Activated T-cell treated with anti-CD3 and anti-CD28 coated beads, Interleukin-2, amount 50 U/mL, for 4 hours (primary cell): ENCODE measurements around the gene TAF8. TPM values are rescaled to one million over a fixed set of nuclear protein-coding genes. Genes with fewer than 3 reads are reported as not detected.

Experiments used
- ATAC-seq, 2 donors: fragments of 200-7000 bp; cut with Tn5 transposase; one replicate each; pipeline ENCODE4 v1.10.0; 2021
- DNase-seq: peaks from one replicate; pipeline ENCODE4 v3.0.0-alpha.2; 2020
- H3K27me3 Mint-ChIP-seq: one replicate; pipeline ENCODE4 v1.8.0; 2021; ENCODE audit warnings: low read depth, mixed read lengths
- H3K36me3 Mint-ChIP-seq: one replicate; pipeline ENCODE4 v1.8.0; 2022; ENCODE audit warnings: mixed read lengths; ENCODE audit not compliant: insufficient read depth
- H3K4me1 Mint-ChIP-seq: one replicate; pipeline ENCODE4 v1.8.0; 2021; ENCODE audit warnings: low read depth, mixed read lengths
- H3K4me3 Mint-ChIP-seq: one replicate; pipeline ENCODE4 v1.8.0; 2021; ENCODE audit warnings: mild to moderate bottlenecking, moderate library complexity, mixed read lengths
- H3K9me3 Mint-ChIP-seq: one replicate; pipeline ENCODE4 v1.8.0; 2021; ENCODE audit warnings: mixed read lengths
- total RNA-seq, 3 donors: library from RNA; stranded (reverse); gene quantifications; one replicate each; pipeline ENCODE4 v1.2.1, GENCODE V29; 2021

TAF8 gene
- total RNA-seq, 3 donors from 2014 or later, result 35.7 to 39.9 (median 38.2) TPM

GRCh38 chr6:42105709-42106108 is 55.4 kb downstream of the TAF8 start:
- Mint-ChIP-seq H3K4me3 (peak overlapping the region; percentile 11), H3K27me3 (no peaks in the 10 kb centered on the region), H3K4me1 (peaks cover 8% of the 10 kb centered on the region), H3K9me3 (no peaks in the 10 kb centered on the region), H3K36me3 (no peaks in the 10 kb centered on the region)
- no peak for DNase-seq
- no peak for ATAC-seq

DNA sequence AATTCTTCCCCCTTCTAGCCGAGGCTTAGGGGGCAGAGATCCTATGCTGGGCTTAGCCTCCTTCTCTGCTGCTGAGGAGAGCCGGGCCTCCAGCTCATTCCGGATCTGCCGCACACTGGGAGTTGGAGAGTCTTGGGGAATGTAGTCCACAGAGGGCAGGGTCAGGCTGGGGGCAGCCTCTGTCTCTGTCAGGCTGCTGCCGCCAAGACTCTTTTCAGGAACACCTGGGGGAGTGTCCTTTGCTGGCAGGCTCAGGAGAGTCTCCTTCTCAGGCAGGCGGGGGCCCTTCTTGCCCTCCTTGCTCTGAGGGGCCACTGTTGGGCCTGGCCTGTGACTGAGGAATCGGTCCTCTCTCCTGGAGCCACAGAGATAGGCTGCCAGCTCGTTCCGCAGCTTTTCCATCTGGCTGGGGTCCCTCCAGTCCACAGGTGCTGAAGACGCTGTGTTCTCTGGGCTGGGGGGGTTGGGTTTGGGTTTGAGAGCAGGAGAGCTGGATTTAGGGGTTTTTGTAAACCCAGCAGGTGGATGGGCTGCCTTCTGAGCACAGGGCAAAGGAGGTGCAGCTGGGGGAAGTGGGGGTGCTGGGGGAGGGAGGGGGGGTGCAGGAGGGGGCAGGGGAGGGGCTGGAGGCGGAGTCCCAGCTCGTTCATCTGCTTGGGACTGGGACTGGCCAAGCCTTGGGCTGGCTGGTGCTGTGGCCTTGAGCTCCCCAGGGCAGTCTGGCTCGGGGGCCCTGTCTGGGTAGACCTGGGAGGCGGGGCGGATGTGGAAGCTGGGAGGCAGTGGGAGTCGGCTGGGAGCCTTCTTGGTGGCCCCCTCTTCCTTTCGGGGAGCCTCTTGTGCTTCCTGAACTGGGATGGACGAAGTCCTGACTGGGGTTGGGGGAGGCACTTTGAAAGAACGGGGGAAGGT is 56.0 kb downstream of the TAF8 start:
- Mint-ChIP-seq H3K27me3 (no peaks in the 10 kb centered on the region), H3K36me3 (no peaks in the 10 kb centered on the region), H3K4me3 (no peak overlapping the region), H3K9me3 (no peaks in the 10 kb centered on the region), H3K4me1 (peaks cover 5% of the 10 kb centered on the region)
- ATAC-seq, result no peak
- no peak for DNase-seq

GRCh38 chr6:42108071-42108470 is 57.7 kb downstream of the TAF8 start:
- H3K27me3 Mint-ChIP-seq, result peaks cover 3% of the 10 kb centered on the region
- H3K9me3 Mint-ChIP-seq, result no peaks in the 10 kb centered on the region
- H3K36me3 Mint-ChIP-seq, result no peaks in the 10 kb centered on the region
- ATAC-seq, result no peak
- no peak overlapping the region for H3K4me3 Mint-ChIP-seq
- H3K4me1 Mint-ChIP-seq, result peaks cover 5% of the 10 kb centered on the region
- DNase-seq, result no peak

- no peak overlapping the region for H3K4me3 Mint-ChIP-seq
- ATAC-seq, result no peak
- H3K36me3 Mint-ChIP-seq, result no peaks in the 10 kb centered on the region
- H3K27me3 Mint-ChIP-seq, result peaks cover 3% of the 10 kb centered on the region
- H3K9me3 Mint-ChIP-seq, result no peaks in the 10 kb centered on the region
- no peaks in the 10 kb centered on the region for H3K4me1 Mint-ChIP-seq
- DNase-seq, result no peak
These were observed 60.4 kb downstream of the TAF8 start for GRCh38 chr6:42110683-42111082.

- no peak for ATAC-seq
- Mint-ChIP-seq H3K4me3 (no peak overlapping the region), H3K9me3 (no peaks in the 10 kb centered on the region), H3K27me3 (peaks cover 6% of the 10 kb centered on the region), H3K36me3 (no peaks in the 10 kb centered on the region), H3K4me1 (no peaks in the 10 kb centered on the region)
- DNase-seq, result no peak
These were observed 62.0 kb downstream of the TAF8 start for GRCh38 chr6:42112351-42112750.

DNA sequence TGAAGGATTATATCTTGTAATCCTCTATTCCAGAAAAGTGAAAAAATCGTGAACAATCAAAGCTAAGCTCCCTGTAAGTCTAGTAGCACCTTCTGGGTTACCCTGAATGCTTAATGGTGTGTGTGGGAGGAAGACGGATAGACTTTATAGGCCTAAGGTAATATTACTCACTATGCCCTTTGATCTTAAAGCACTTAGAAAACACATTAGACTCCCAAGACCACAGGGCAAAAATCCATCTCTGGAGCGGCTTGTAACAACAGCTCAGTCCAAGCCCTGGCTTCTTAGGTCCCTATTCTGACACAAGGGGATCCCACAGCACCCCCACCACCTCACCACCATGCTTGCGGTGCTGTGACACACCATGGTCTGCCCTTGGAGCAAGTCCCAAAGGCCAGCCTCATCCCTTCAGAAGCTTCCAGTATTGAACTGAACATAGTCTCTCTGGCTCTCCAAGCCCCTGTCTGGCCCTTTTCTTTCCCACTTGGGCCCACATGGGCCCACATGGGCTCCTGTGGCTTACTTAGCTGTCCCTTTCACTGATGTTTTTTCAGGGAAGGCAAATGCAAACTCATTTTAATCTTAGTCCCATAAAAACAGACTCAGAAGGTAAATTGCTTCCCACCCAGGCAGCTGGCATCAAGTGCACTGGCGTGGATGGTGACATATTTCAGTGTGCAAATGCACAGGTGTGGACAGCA is 63.8 kb downstream of the TAF8 start:
- H3K4me3 Mint-ChIP-seq, result no peak overlapping the region
- peaks cover 6% of the 10 kb centered on the region for H3K27me3 Mint-ChIP-seq
- DNase-seq, result no peak
- H3K9me3 Mint-ChIP-seq, result no peaks in the 10 kb centered on the region
- no peaks in the 10 kb centered on the region for H3K36me3 Mint-ChIP-seq
- no peaks in the 10 kb centered on the region for H3K4me1 Mint-ChIP-seq
- peak in 1 of 2 donors; percentile 34 for ATAC-seq

DNA sequence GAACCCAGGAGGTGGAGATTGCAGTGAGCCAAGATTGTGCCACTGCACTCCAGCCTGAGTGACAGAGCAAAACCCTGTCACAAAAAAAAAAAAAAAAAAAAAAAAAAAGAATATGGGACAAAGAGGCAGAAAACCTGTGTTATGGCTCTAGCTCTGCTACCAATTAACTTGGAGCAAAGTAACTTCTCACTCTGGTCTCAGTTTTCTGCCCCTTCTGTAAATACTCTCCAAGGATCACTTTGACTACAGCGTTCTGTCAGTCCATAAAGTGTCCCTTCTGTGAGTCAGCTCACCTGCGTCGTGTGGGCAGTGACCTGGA is 67.5 kb downstream of the TAF8 start:
- H3K27me3 Mint-ChIP-seq, result peaks cover 3% of the 10 kb centered on the region
- no peak overlapping the region for H3K4me3 Mint-ChIP-seq
- DNase-seq, result no peak
- no peak for ATAC-seq
- no peaks in the 10 kb centered on the region for H3K4me1 Mint-ChIP-seq
- H3K9me3 Mint-ChIP-seq, result no peaks in the 10 kb centered on the region
- no peaks in the 10 kb centered on the region for H3K36me3 Mint-ChIP-seq

DNA sequence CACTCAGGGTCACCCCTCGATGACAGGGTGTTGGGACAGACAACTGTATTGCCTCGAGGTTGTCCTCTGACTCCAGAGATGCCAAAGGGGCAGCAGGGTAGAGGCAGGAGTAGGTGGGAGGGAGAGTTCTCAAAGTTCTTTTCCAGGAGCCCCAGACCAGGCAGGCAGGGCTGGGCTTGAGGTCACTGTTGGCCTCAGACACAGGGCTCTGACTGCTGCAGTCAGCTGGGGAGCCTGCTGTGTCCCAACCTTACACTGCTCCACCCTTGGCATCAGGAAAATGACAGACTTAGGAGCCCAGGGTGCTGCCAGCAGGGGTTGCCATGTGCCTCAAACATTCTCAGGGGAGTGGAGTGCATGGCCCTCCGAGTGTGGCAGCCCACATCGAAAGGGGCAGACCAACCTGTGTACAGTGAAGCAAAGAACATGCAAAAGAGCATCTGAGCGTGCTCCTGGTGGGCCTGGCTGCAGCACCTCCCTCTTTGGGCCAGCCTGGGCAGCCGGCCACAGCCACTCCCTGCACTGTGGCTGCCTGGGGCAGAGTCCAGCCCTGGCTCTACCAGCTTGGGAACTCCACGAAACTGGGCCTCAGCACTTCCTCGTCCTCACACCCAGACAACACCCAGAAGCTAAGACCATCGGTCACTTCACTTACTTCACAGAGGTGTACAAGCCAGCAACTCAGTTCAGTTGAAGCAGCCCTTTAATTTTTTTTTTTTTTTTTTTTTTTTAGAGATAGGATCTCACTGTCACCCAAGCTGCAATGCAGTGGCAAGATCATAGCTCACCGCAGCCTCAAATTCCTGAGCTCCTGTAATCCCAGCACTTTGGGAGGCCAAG is 68.1 kb downstream of the TAF8 start:
- no peaks in the 10 kb centered on the region for H3K36me3 Mint-ChIP-seq
- H3K9me3 Mint-ChIP-seq, result no peaks in the 10 kb centered on the region
- ATAC-seq (no peak), DNase-seq (no peak)
- H3K4me1 Mint-ChIP-seq, result no peaks in the 10 kb centered on the region
- H3K4me3 Mint-ChIP-seq, result no peak overlapping the region
- peaks cover 3% of the 10 kb centered on the region for H3K27me3 Mint-ChIP-seq

- Mint-ChIP-seq H3K9me3 (no peaks in the 10 kb centered on the region), H3K4me1 (no peaks in the 10 kb centered on the region)
These were observed 70.9 kb downstream of the TAF8 start for GRCh38 chr6:42120895-42121865.

GRCh38 chr6:42123379-42124103 is 73.2 kb downstream of the TAF8 start:
- no peaks in the 10 kb centered on the region for H3K36me3 Mint-ChIP-seq
- ATAC-seq, result no peak
- DNase-seq, result no peak
- no peaks in the 10 kb centered on the region for H3K27me3 Mint-ChIP-seq
- no peaks in the 10 kb centered on the region for H3K9me3 Mint-ChIP-seq
- H3K4me1 Mint-ChIP-seq, result no peaks in the 10 kb centered on the region
- H3K4me3 Mint-ChIP-seq, result no peak overlapping the region

More at GRCh38 chr6:42120895-42121865, 70.9 kb downstream of the TAF8 start:
- Mint-ChIP-seq H3K4me3 (no peak overlapping the region), H3K36me3 (no peaks in the 10 kb centered on the region), H3K27me3 (peaks cover 3% of the 10 kb centered on the region)
- ATAC-seq (no peak), DNase-seq (no peak)

DNA sequence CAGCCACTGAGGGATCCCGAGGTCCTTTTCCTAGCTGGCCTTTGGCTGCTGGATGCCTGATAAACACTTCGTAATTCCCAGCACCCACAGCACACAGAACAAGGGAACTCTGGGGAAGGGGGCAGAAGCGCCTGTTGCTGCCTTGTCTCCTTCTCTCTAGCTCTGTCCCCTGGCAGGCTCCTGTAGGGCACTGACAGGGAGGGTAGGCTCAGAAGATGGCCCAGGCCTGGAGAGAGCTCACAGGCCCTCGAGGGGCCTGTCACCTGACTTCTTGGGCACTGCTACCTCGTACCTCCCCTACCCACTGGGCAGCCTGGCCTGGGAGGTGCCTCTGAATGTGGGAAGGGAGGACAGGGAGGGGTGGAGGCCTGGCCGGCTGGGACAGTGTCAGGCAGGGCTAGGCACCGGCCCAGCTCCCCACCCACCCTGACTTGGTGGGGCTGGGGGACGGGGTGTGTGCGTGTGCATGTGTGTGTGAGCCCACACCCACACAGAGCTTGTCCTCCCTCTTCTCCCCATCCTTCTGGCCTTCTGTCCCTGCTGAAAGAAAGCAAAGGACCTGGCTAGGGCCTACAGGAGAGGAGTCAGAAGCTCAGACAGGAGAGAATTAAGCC is 74.0 kb downstream of the TAF8 start:
- Mint-ChIP-seq H3K4me1 (no peaks in the 10 kb centered on the region), H3K27me3 (no peaks in the 10 kb centered on the region), H3K36me3 (no peaks in the 10 kb centered on the region), H3K9me3 (no peaks in the 10 kb centered on the region), H3K4me3 (no peak overlapping the region)
- DNase-seq, result no peak
- peak in 1 of 2 donors; percentile 14 for ATAC-seq

GRCh38 chr6:42125231-42125630 is 74.9 kb downstream of the TAF8 start:
- DNase-seq (no peak), ATAC-seq (no peak)
- Mint-ChIP-seq H3K4me1 (no peaks in the 10 kb centered on the region), H3K36me3 (no peaks in the 10 kb centered on the region), H3K9me3 (no peaks in the 10 kb centered on the region), H3K27me3 (no peaks in the 10 kb centered on the region), H3K4me3 (no peak overlapping the region)

GRCh38 chr6:42125663-42126062 is 75.3 kb downstream of the TAF8 start:
- Mint-ChIP-seq H3K9me3 (no peaks in the 10 kb centered on the region), H3K4me3 (no peak overlapping the region), H3K36me3 (no peaks in the 10 kb centered on the region), H3K27me3 (no peaks in the 10 kb centered on the region), H3K4me1 (no peaks in the 10 kb centered on the region)
- ATAC-seq (no peak), DNase-seq (no peak)
